Stimulated activated CD8-positive, alpha-beta memory T cell treated with anti-CD3 and anti-CD28 coated beads, Interleukin-7, amount 100 ng/mL, for 48 hours (primary cell): ENCODE data around the gene DLG2.

Experiments
- DNase-seq, 2 donors: peaks; one replicate each; pipeline ENCODE4 v3.0.0-alpha.2; 2020; ENCODE audit warnings: low read depth in 1 of 2; ENCODE audit errors: extremely low read depth in 1 of 2

The DLG2 gene

GRCh38 chr11:83583757-83584366 is 2043.3 kb downstream of the DLG2 start:
- DNase-seq = no peak

GRCh38 chr11:83574519-83574918 is 2052.6 kb downstream of the DLG2 start:
- no peak for DNase-seq

GRCh38 chr11:83572581-83573496 is 2054.3 kb downstream of the DLG2 start:
- DNase-seq = no peak

GRCh38 chr11:83571302-83571701 is 2055.8 kb downstream of the DLG2 start:
- no peak for DNase-seq

- no peak for DNase-seq
These were observed 2057.9 kb downstream of the DLG2 start for GRCh38 chr11:83569134-83569805.

GRCh38 chr11:83568516-83568915 is 2058.6 kb downstream of the DLG2 start:
- DNase-seq = no peak

GRCh38 chr11:83566950-83567349 is 2060.2 kb downstream of the DLG2 start:
- no peak for DNase-seq

- no peak for DNase-seq
These were observed 2062.3 kb downstream of the DLG2 start for GRCh38 chr11:83564870-83565269.

- DNase-seq = no peak
These were observed 2068.9 kb downstream of the DLG2 start for GRCh38 chr11:83558281-83558680.

GRCh38 chr11:83557653-83558052 is 2069.5 kb downstream of the DLG2 start:
- no peak for DNase-seq

GRCh38 chr11:83554876-83555275 is 2072.3 kb downstream of the DLG2 start:
- no peak for DNase-seq

- DNase-seq = no peak
These were observed 2077.0 kb downstream of the DLG2 start for GRCh38 chr11:83549984-83550667.

- no peak for DNase-seq
These were observed 2080.8 kb downstream of the DLG2 start for GRCh38 chr11:83546368-83546767.

- no peak for DNase-seq
These were observed 2081.5 kb downstream of the DLG2 start for GRCh38 chr11:83545494-83546260.

GRCh38 chr11:83544846-83545245 is 2082.3 kb downstream of the DLG2 start:
- no peak for DNase-seq

- no peak for DNase-seq
These were observed 2083.3 kb downstream of the DLG2 start for GRCh38 chr11:83543706-83544439.

GRCh38 chr11:83542861-83543260 is 2084.3 kb downstream of the DLG2 start:
- no peak for DNase-seq

- no peak for DNase-seq
These were observed 2086.4 kb downstream of the DLG2 start for GRCh38 chr11:83540728-83541127.

GRCh38 chr11:83540112-83540675 is 2086.9 kb downstream of the DLG2 start:
- no peak for DNase-seq
